DND-41 (cell line): Measurements from ENCODE around the gene TREM1.

ENCODE experiments used
- ATAC-seq: fragments of 200-7000 bp; cut with Tn5 transposase; 3 replicates; pipeline ENCODE4 v1.9.1; 2021; ENCODE audit warnings: low read depth; ENCODE audit not compliant: insufficient read depth
- DNase-seq: peaks from one replicate; pipeline ENCODE4 v3.0.0-alpha.2; 2020
- H2AFZ ChIP-seq: 2 replicates; pipeline ENCODE4 v1.6.0; 2012; ENCODE audit warnings: low read depth, low read length
- H3K27ac ChIP-seq: 2 replicates; pipeline ENCODE4 v1.5.1; 2012; ENCODE audit warnings: low read length, inconsistent platforms
- H3K27me3 ChIP-seq: fragments of 200-600 bp; sonication (generic); 2 replicates; pipeline ENCODE4 v1.6.0; 2012; ENCODE audit warnings: low read length, mild to moderate bottlenecking, inconsistent platforms; ENCODE audit not compliant: insufficient read depth, poor library complexity
- H3K36me3 ChIP-seq: 2 replicates; pipeline ENCODE4 v1.5.1; 2012; ENCODE audit warnings: low read length, inconsistent platforms; ENCODE audit not compliant: insufficient read depth
- H3K4me1 ChIP-seq: 2 replicates; pipeline ENCODE4 v1.5.1; 2012; ENCODE audit warnings: mild to moderate bottlenecking, low read length; ENCODE audit not compliant: insufficient read depth
- H3K4me2 ChIP-seq: 2 replicates; pipeline ENCODE4 v1.6.0; 2012; ENCODE audit warnings: mild to moderate bottlenecking, moderate library complexity, low read length, inconsistent platforms; ENCODE audit not compliant: insufficient read depth
- H3K4me3 ChIP-seq, 2 experiments: fragments of 200-600 bp in 1 of 2; shearing (Covaris generic) in 1 of 2; 2 replicates each; pipeline ENCODE4 v1.5.1; 2012 to 2016; ENCODE audit warnings: inconsistent platforms in 2 of 2, low read length in 2 of 2, mild to moderate bottlenecking in 2 of 2, low read depth in 1 of 2, moderate library complexity in 1 of 2
- H3K79me2 ChIP-seq: 2 replicates; pipeline ENCODE4 v1.6.0; 2012; ENCODE audit warnings: low read length, inconsistent platforms; ENCODE audit not compliant: insufficient read depth
- H3K9ac ChIP-seq: 2 replicates; pipeline ENCODE4 v1.6.0; 2012; ENCODE audit warnings: low read depth, mild to moderate bottlenecking, inconsistent platforms, low read length, moderate library complexity
- H3K9me3 ChIP-seq: 2 replicates; pipeline ENCODE4 v1.5.1; 2012; ENCODE audit warnings: low read length, moderate library complexity, mild to moderate bottlenecking, inconsistent platforms; ENCODE audit not compliant: insufficient read depth, severe bottlenecking
- H4K20me1 ChIP-seq: 2 replicates; pipeline ENCODE4 v1.6.0; 2012; ENCODE audit warnings: low read length; ENCODE audit not compliant: insufficient read depth
- CTCF ChIP-seq: IDR thresholded peaks from 2 replicates; pipeline ENCODE4 v1.5.1; 2012; ENCODE audit warnings: borderline replicate concordance, low read length, moderate library complexity, mild to moderate bottlenecking; ENCODE audit not compliant: poor library complexity, severe bottlenecking; ENCODE audit errors: extremely low read depth
- EZH2 ChIP-seq: IDR thresholded peaks from 3 replicates; pipeline ENCODE4 v1.6.1; 2012; ENCODE audit warnings: borderline replicate concordance, low read depth, mild to moderate bottlenecking, moderate library complexity, low read length, inconsistent platforms; ENCODE audit not compliant: severe bottlenecking

Gene TREM1

GRCh38 chr6:41237128-41237527, 49.4 kb downstream of the TREM1 start:
- H3K9ac ChIP-seq = no peak overlapping the region
- TF ChIP-seq EZH2 = no peak
- TF ChIP-seq CTCF = no peak
- H3K4me1 ChIP-seq = no peaks in the 10 kb centered on the region
- ATAC-seq = no peak
- no peaks in the 10 kb centered on the region for H3K9me3 ChIP-seq
- H4K20me1 ChIP-seq = no peaks in the 10 kb centered on the region
- H3K27me3 ChIP-seq = no peaks in the 10 kb centered on the region
- no peak overlapping the region for H3K4me2 ChIP-seq
- H2AFZ ChIP-seq = no peak overlapping the region
- no peak overlapping the region for H3K27ac ChIP-seq
- no peaks in the 10 kb centered on the region for H3K79me2 ChIP-seq
- no peak for DNase-seq
- no peaks in the 10 kb centered on the region for H3K36me3 ChIP-seq
- H3K4me3 ChIP-seq = no peak overlapping the region

GRCh38 chr6:41236276-41236675, 50.2 kb downstream of the TREM1 start:
- Histone ChIP-seq H3K9ac (no peak overlapping the region), H3K36me3 (no peaks in the 10 kb centered on the region), H4K20me1 (no peaks in the 10 kb centered on the region), H3K27me3 (no peaks in the 10 kb centered on the region), H3K79me2 (no peaks in the 10 kb centered on the region), H3K4me2 (no peak overlapping the region), H2AFZ (no peak overlapping the region), H3K27ac (no peak overlapping the region), H3K4me3 (no peak overlapping the region), H3K9me3 (no peaks in the 10 kb centered on the region), H3K4me1 (no peaks in the 10 kb centered on the region)
- ATAC-seq (no peak), DNase-seq (no peak)
- TF ChIP-seq CTCF = no peak
- no peak for TF ChIP-seq EZH2

- no peak for DNase-seq
- H3K9ac ChIP-seq = no peak overlapping the region
- no peak overlapping the region for H3K27ac ChIP-seq
- H2AFZ ChIP-seq = no peak overlapping the region
- ATAC-seq = no peak
- H3K4me1 ChIP-seq = no peaks in the 10 kb centered on the region
- no peak for TF ChIP-seq CTCF
- TF ChIP-seq EZH2 = no peak
- H3K27me3 ChIP-seq = no peaks in the 10 kb centered on the region
- no peaks in the 10 kb centered on the region for H3K36me3 ChIP-seq
- H3K4me3 ChIP-seq = no peak overlapping the region
- H3K9me3 ChIP-seq = no peaks in the 10 kb centered on the region
- no peaks in the 10 kb centered on the region for H3K79me2 ChIP-seq
- no peaks in the 10 kb centered on the region for H4K20me1 ChIP-seq
- H3K4me2 ChIP-seq = no peak overlapping the region
Measured at GRCh38 chr6:41232667-41233066, 53.8 kb downstream of the TREM1 start.

GRCh38 chr6:41231246-41231645, 55.2 kb downstream of the TREM1 start:
- H3K79me2 ChIP-seq = no peaks in the 10 kb centered on the region

More at GRCh38 chr6:41231246-41231645, 55.2 kb downstream of the TREM1 start:
- Histone ChIP-seq H3K4me1 (no peaks in the 10 kb centered on the region), H3K27me3 (no peaks in the 10 kb centered on the region), H3K27ac (no peak overlapping the region), H3K36me3 (no peaks in the 10 kb centered on the region), H4K20me1 (no peaks in the 10 kb centered on the region), H3K4me3 (no peak overlapping the region), H3K9me3 (no peaks in the 10 kb centered on the region), H3K4me2 (no peak overlapping the region), H3K9ac (no peak overlapping the region), H2AFZ (no peak overlapping the region)
- ATAC-seq (no peak), DNase-seq (no peak)
- no peak for TF ChIP-seq EZH2
- TF ChIP-seq CTCF = no peak
